Upper lobe of right lung (tissue), 1 donor: ENCODE results near the gene CHPF. TPM values are rescaled to one million over a fixed set of nuclear protein-coding genes. Genes with fewer than 3 reads are reported as not detected.

Experiments used
- ATAC-seq: fragments of 200-7000 bp; cut with Tn5 transposase; one replicate; pipeline ENCODE4 v1.9.1; 2020; ENCODE audit warnings: mild to moderate bottlenecking, moderate library complexity
- DNase-seq: peaks from one replicate; pipeline ENCODE4 v3.0.0-alpha.2; 2020
- H3K27ac ChIP-seq: fragments of 200-600 bp; one replicate; pipeline ENCODE4 v1.8.0; 2022
- H3K27me3 ChIP-seq: fragments of 200-600 bp; one replicate; pipeline ENCODE4 v1.8.0; 2022; ENCODE audit warnings: mild to moderate bottlenecking
- H3K36me3 ChIP-seq: fragments of 200-600 bp; one replicate; pipeline ENCODE4 v1.8.0; 2022
- H3K4me1 ChIP-seq: fragments of 200-600 bp; one replicate; pipeline ENCODE4 v1.8.0; 2022
- H3K4me3 ChIP-seq: fragments of 200-600 bp; one replicate; pipeline ENCODE4 v1.8.0; 2022; ENCODE audit warnings: mild to moderate bottlenecking
- H3K9me3 ChIP-seq: fragments of 200-600 bp; one replicate; pipeline ENCODE4 v1.8.0; 2022
- intact Hi-C: fragments of 100-400 bp; cut with DNase I; formaldehyde crosslinking; loops from one replicate; pipeline ENCODE4 v1.11.0; 2022
- total RNA-seq: library from RNA; stranded (reverse); fragmentation: NEBNext Ultra II Directional; extraction: Animal tissue kit (Norgen Biotek cat#: 25700); gene quantifications from one replicate; pipeline ENCODE4 v1.2.1, GENCODE V29; 2021
- TF ChIP-seq, protein P1 (sequence below): fragments of 200-600 bp; IDR thresholded peaks from one replicate; pipeline ENCODE4 v1.8.0; 2022; ENCODE audit warnings: antibody characterized with exemption
- donor health status: DM: no; HTN: yes; CAD: no; lungs with severe emphysema.

The CHPF gene
- total RNA-seq, 1 donor from 2014 or later, result 45.3 TPM

DNA sequence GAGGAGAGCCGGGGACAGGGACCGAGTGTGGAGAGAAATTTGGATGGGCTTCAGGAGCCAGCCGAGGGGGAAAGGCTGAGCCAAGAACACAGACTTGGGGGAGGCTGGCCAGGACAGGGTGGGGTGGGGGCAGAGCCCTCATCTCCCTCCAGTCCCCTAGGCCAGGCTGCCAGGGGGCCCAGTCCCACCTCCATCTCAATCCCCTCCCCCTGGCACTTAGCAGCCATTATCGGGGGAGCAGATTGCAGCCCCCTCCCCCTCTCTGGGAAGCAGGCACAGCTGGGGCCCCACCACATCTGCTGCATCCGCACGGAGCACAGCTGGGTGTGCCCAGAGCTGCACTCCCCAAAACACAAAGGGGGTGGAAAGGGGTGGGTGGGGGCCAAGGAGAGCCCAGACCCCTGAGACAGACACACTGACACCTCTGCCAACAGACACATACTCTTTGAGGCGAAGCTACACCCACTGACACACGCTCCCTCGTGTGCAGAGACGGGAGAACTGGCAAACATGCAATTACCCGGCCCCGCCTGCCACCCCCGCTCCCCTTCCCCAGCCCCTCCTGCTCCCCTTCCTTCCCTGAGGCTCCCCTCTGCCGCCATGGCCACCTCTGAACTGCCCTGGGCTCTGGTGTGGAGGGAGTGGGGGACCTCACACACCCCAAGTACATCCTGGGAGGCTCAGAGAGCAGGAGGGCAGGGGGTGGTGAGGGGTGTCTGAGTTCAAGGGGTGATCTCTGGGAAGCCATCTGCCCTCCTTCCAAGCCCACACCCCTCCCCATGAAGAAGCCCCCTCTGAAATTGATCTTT is 34.4 kb downstream of the CHPF start:
- Histone ChIP-seq H3K27me3 (peaks cover 35% of the 10 kb centered on the region), H3K4me1 (peaks cover 3% of the 10 kb centered on the region), H3K9me3 (no peaks in the 10 kb centered on the region), H3K4me3 (no peak overlapping the region), H3K36me3 (peaks cover 23% of the 10 kb centered on the region), H3K27ac (no peak overlapping the region)
- intact Hi-C loops, result no loop called here
- TF ChIP-seq, protein P1, sequence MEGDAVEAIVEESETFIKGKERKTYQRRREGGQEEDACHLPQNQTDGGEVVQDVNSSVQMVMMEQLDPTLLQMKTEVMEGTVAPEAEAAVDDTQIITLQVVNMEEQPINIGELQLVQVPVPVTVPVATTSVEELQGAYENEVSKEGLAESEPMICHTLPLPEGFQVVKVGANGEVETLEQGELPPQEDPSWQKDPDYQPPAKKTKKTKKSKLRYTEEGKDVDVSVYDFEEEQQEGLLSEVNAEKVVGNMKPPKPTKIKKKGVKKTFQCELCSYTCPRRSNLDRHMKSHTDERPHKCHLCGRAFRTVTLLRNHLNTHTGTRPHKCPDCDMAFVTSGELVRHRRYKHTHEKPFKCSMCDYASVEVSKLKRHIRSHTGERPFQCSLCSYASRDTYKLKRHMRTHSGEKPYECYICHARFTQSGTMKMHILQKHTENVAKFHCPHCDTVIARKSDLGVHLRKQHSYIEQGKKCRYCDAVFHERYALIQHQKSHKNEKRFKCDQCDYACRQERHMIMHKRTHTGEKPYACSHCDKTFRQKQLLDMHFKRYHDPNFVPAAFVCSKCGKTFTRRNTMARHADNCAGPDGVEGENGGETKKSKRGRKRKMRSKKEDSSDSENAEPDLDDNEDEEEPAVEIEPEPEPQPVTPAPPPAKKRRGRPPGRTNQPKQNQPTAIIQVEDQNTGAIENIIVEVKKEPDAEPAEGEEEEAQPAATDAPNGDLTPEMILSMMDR, result no peak
- ATAC-seq, result peak; percentile 3
- no peak for DNase-seq

DNA sequence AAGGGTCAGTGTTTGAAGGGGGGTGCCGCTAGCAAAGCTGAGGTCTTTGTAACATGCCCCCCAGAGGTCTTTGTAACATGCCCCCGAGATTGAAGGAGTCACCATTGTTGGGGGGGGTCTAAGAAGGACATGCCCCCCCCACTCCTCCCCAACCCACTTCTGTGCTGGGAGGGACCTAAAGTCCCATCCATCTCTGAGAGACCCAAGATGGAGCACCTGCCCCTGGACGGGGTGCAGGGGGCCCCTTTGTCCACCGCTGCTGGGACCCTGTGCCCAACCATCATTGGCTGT is 35.2 kb downstream of the CHPF start:
- Histone ChIP-seq H3K27ac (no peak overlapping the region), H3K27me3 (peaks cover 29% of the 10 kb centered on the region), H3K9me3 (no peaks in the 10 kb centered on the region), H3K4me1 (peaks cover 3% of the 10 kb centered on the region), H3K4me3 (no peak overlapping the region), H3K36me3 (peaks cover 31% of the 10 kb centered on the region)
- ATAC-seq (no peak), DNase-seq (no peak)
- intact Hi-C loops, result no loop called here
- TF ChIP-seq, protein P1, result no peak

DNA sequence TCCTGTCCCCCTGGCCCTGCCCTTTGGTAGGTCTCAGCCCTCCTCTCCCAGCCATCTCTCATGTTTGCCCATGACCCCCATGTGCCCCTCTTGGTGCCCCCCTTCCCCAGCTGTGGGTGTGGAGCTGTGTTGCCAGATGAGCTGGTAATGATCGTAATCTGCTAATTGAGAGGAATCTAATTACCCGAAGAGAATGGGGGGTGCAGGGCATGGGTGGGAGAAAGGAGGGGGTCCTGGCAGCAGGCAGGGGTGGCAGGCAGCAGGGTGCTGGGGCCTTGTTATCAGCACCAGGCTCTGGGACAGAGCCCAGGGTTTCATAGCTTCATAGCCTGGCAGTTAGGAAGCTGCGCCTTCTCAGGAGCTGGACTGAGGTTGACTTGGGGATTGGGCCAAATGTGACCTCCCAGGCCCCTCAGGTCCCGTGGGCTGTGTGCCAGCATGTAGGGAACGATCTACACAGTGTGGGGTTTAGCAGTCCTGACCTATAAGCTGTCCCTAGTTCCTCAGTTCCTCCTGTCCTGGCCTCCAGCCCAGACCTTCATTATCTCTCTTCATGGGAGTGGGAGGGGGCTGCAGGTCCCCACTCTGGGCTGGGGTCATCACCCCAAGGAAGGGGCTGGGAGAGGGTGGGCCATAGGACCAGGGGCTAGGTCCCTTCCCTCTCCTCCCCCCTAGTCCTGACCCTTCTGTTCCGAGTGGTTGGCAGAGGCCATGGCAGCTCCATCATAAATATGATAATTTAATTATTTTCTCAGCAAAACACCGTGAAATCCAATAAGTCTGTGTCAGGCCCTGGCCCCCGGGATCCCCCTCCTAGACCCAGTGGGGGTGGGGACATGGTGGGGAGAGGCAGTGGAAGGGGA is 35.8 kb downstream of the CHPF start:
- intact Hi-C loops, result no loop called here
- no peak overlapping the region for H3K27ac ChIP-seq
- no peaks in the 10 kb centered on the region for H3K9me3 ChIP-seq
- peaks cover 3% of the 10 kb centered on the region for H3K4me1 ChIP-seq
- DNase-seq (no peak), ATAC-seq (no peak)
- TF ChIP-seq, protein P1, result no peak
- peaks cover 23% of the 10 kb centered on the region for H3K27me3 ChIP-seq
- no peak overlapping the region for H3K4me3 ChIP-seq
- H3K36me3 ChIP-seq, result peaks cover 34% of the 10 kb centered on the region

DNA sequence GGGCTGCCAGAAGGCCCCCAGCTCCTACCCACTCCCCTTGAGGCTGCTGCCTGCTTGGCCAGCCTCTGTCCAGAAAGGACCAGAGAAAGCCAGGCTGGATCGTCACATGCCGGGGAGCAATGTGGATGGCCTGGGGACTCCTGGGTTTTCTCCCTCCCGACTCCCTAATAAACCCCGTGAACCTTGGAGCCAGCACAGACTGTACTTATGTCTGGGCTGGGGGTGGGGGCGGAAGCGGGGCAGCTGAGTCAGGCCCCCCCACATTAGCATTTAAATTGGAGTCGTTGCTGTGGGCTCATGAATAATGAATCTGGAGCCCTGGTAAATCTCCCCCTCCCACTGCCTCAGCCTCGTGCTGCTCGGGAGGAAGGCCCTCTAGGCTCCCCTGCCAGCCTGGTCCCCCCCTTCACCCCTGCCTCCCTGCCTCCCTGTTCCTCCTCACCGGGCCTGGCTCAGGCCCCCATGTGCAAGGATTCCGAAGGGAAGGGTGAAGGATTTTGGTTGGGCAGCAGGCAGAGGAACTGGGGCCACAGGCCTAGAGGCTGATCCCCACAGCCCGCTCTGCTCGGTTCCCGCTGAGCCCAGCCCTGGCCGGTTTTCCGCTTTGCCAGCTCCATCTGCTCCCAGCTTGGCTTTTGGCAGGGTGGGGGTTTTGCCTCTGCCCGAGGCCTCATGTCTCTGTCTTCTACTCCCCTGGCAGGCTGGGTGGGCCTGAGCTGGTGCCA is 36.6 kb downstream of the CHPF start:
- Histone ChIP-seq H3K27me3 (peaks cover 14% of the 10 kb centered on the region), H3K36me3 (peaks cover 34% of the 10 kb centered on the region), H3K4me3 (no peak overlapping the region), H3K4me1 (peaks cover 3% of the 10 kb centered on the region), H3K9me3 (no peaks in the 10 kb centered on the region), H3K27ac (no peak overlapping the region)
- no peak for DNase-seq
- TF ChIP-seq, protein P1, result no peak
- intact Hi-C loops, result no loop called here
- no peak for ATAC-seq

DNA sequence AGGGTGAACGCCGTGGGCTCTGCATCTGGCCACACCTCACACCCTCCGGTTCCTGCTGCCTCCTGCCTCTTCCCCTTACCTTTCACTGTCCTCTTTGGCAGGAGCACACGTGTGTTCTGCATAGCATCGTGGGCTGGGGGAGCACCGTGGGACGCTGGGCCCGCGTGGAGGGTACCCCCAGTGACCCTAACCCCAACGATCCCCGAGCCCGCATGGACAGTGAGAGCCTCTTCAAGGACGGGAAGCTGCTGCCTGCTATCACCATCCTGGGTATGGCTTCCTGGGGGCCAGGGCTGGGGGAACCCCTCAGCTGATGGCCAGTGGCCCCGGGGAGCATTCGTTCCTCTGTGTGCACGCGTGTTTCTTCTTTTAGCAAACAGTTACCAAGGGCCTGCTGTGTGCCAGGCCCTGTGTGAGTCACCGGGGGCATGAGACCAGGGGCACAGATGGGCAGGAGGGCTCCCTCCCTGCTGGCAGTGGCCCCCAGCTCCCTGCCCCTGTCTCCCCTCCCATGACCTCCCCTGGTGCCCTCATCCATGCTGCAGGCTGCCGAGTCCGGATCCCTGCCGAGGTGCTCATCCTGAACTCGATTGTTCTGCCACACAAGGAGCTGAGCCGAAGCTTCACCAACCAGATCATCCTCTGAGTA is 37.3 kb downstream of the CHPF start:
- Histone ChIP-seq H3K27ac (no peak overlapping the region), H3K4me3 (no peak overlapping the region), H3K4me1 (peaks cover 3% of the 10 kb centered on the region), H3K27me3 (peaks cover 9% of the 10 kb centered on the region), H3K36me3 (peaks cover 34% of the 10 kb centered on the region), H3K9me3 (no peaks in the 10 kb centered on the region)
- intact Hi-C loops, result no loop called here
- TF ChIP-seq, protein P1, result no peak
- ATAC-seq (no peak), DNase-seq (no peak)
